GM19193 (cell line): Measurements from ENCODE around the gene REV3L.

Source experiments
- POLR2A ChIP-seq: IDR thresholded peaks from 4 replicates; pipeline ENCODE4 v1.6.1; 2011; ENCODE audit not compliant: insufficient read depth, insufficient read length; ENCODE audit errors: extremely low read depth

Gene REV3L

GRCh38 chr6:111381123-111381522, 101.9 kb downstream of the REV3L start:
- no peak for TF ChIP-seq POLR2A

DNA sequence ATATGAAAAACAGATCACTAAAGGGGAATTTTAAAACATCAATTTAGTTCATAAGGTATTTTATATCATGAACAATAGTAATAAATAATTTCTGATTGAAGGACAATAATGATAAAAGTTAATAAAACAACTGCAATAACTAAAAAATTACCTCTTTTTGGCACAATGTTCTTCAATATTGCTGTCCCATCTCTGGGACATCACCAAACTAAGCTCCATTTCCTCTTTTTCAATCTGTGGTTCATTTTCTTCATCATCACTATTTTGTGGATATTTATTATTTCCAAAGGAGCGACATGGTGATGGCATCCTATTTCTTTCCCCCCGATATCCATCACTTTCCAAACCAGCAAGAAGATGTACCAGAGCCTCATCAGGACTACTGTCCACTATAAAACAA, 103.2 kb downstream of the REV3L start:
- TF ChIP-seq POLR2A: no peak

DNA sequence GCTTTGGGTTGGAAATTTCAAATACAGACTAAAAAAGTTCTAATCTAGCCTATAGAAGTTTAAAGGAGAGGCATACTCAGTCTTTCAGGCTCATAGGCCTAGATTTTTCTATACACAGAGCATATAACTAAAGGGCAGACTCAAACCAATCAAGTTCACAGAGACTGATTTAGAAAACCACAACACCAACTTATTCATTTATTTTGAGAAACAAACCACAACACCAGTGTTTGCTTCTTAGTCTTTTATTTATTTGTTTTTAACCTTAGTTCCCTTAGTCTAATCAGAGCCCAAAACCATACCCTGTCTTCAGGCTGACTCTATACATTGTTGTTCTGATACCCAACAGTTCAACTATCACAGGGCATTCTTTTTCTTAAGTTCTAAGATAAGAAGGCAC, 103.7 kb downstream of the REV3L start:
- no peak for TF ChIP-seq POLR2A

DNA sequence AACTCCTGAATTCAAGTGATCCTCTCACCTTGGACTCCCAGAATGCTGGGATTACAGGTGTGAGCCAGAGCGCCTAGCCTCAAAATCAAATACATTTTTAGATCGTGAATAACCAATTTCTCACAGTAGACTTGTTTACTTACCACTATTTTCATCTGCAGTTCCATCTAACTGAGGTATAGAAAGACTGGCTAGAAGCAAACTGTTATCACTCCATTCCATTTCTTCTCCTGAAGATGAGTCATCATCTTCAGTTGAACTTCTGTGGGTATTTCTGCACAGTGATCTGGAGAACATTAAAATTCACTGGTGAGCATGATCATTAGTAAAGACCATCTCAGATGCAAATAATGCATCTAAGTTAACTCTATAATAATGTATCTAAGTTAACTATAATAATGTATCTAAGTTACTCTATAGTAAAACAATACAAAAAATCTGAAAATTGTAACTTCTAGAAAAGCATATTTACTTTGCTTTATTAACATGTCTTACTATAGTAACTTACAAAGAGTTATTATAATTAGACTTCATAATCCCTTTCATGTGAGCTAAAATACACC, 105.4 kb downstream of the REV3L start:
- no peak for TF ChIP-seq POLR2A

- TF ChIP-seq POLR2A: no peak
Measured at GRCh38 chr6:111367393-111368088, 115.5 kb downstream of the REV3L start.

GRCh38 chr6:111361648-111362047, 121.4 kb downstream of the REV3L start:
- no peak for TF ChIP-seq POLR2A

DNA sequence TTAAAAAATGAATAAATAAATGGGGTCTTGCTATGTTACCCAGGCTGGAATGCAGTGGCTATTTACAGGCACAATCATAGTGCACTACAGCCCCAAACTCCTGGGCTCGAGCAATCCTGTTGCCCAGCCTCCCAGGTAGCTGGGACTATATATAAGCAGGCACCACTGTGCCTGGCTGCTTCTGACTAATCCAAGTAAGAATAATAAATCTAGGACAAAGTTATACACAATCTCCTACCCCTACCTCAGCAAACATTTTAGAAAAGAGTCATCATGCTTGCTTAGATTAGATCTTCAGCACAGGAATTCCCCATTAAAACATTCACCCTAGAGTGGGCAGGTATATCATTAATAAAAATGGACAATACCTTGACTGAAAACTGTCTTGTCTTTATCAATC, 124.6 kb downstream of the REV3L start:
- TF ChIP-seq POLR2A: no peak

- no peak for TF ChIP-seq POLR2A
Measured at GRCh38 chr6:111357705-111358104, 125.3 kb downstream of the REV3L start.

- TF ChIP-seq POLR2A: no peak
Measured at GRCh38 chr6:111356551-111356950, 126.5 kb downstream of the REV3L start.

GRCh38 chr6:111354758-111355555, 128.1 kb downstream of the REV3L start:
- TF ChIP-seq POLR2A: no peak

GRCh38 chr6:111353912-111354462, 129.0 kb downstream of the REV3L start:
- TF ChIP-seq POLR2A: no peak

DNA sequence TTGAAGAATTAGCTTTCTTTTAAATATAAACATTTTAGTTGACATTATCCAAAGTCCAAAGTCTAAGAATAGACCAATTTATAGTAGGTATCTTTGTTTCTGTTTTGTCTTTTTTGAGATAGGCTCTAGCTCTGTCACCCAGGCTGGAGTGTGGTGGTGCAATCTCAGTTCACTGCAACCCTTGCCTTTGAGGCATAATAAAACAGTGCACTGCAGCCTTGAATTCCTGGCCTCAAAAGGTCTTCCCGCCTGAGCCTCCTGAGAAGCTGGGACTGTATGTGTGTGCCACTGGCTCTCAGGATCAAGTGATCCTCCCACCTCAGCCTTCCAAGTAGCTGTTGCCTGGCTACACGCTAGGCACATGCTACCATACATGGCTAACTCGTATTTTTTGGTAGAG, 135.4 kb downstream of the REV3L start:
- no peak for TF ChIP-seq POLR2A

- TF ChIP-seq POLR2A: no peak
Measured at GRCh38 chr6:111342913-111343312, 140.1 kb downstream of the REV3L start.

DNA sequence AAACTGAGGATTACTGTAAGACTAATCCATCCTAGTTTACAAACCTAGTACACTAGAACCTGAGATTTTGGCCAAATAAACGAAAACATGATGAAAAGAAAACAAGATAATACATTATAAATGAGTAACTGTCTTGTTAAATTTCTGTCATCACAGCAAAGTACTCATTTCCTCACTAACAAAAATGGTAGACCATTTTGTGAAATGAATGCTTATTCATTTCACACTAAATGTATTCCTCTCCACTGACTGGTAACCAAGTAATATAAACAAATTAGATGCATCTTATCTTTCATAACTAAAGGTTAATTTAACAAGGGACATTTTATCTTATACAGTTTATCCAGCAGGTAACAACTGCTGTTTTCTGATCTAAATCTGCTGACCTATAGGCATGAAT, 143.7 kb downstream of the REV3L start:
- TF ChIP-seq POLR2A: no peak

- no peak for TF ChIP-seq POLR2A
Measured at GRCh38 chr6:111338843-111339242, 144.2 kb downstream of the REV3L start.

- no peak for TF ChIP-seq POLR2A
Measured at GRCh38 chr6:111337829-111338236, 145.2 kb downstream of the REV3L start.

- no peak for TF ChIP-seq POLR2A
Measured at GRCh38 chr6:111329882-111330633, 153.0 kb downstream of the REV3L start.
